ENCODE measurements around the gene ABHD15.

The ABHD15 gene

DNA sequence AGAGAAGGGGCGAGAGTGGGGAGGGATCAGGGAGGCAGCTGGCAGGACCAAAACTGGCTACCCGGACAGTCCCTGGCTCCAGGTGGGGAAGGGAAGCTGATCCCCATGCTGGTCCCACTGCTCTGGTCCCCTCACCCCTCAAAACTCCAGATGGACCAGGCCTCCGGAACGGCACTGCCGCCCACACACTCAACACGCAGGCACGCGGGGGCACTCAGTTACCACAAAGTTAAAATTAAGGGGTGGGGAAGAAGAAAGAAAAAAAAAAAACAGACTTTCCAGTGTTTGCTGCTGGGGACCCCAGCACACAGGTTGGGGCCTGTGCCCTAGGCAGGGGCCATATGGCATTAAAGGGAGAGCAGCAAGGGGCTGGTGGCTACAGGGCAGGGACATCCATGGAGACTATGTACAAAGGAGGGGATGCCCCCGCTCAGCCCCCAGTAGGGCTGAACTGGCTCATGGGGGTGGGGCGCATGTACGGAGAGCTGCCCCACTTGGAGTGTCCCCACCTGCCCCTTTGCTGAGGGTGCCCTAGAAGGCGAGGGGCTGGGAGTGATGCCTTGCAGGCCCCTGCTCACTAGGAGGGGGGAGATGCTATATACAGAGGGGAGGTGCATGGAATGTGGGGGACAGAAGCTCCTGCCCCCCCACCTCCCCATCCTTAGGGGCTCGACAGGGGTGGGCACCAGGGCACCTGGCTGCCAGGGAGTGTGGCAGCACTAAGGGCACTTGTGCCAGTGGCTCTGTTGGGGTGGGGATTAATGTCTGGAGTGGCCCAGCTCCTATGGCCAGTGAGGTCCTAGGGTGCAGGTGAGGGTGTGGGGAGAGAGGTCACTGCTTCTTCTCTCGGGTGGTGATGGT is 7.3 kb upstream of the ABHD15 start:
- no peak overlapping the region for H4K8ac ChIP-seq (ENCODE audit: low read length)
- 96% methylated on average over 13 of the region's 14 CpGs for WGBS
- no peak overlapping the region for H3K9ac ChIP-seq (ENCODE audit: low read length)
- H3K23ac ChIP-seq (ENCODE audit: low read length in 2 of 2): no peak overlapping the region
- no peak overlapping the region for H2AK5ac ChIP-seq (ENCODE audit: low read length, severe bottlenecking)
- no peak overlapping the region for H3K14ac ChIP-seq (ENCODE audit: low read length in 2 of 2)
- H3K9me3 ChIP-seq (ENCODE audit: control insufficient read depth, low read length): no peaks in the 10 kb centered on the region
- H3K18ac ChIP-seq (ENCODE audit: low read depth in 1 of 2, low read length in 2 of 2): no peak overlapping the region
- no peak overlapping the region for H2BK5ac ChIP-seq (ENCODE audit: low read depth, low read length, poor library complexity, severe bottlenecking)
- H3K79me1 ChIP-seq (replicated peaks; ENCODE audit: low read length, poor library complexity, severe bottlenecking): peaks cover 30% of the 10 kb centered on the region
- no peak overlapping the region for H3K4me3 ChIP-seq (ENCODE audit: insufficient read depth in 1 of 2, low read depth in 1 of 2, low read length in 2 of 2)
- H3K4me2 ChIP-seq (ENCODE audit: low read length, poor library complexity, severe bottlenecking): no peak overlapping the region
- no peak overlapping the region for H2BK15ac ChIP-seq (ENCODE audit: low read depth, poor library complexity, severe bottlenecking)
- no peak overlapping the region for H2BK120ac ChIP-seq (ENCODE audit: low read depth, low read length)
- no peak for DNase-seq
- no peak overlapping the region for H2AFZ ChIP-seq (ENCODE audit: low read depth, low read length)
- no peak overlapping the region for H4K91ac ChIP-seq (ENCODE audit: low read length)
- H3K4ac ChIP-seq (ENCODE audit: low read depth in 1 of 2, low read length in 2 of 2): no peak overlapping the region
- no peak overlapping the region for H3K27ac ChIP-seq (ENCODE audit: low read length, poor library complexity, severe bottlenecking)
- H3K4me1 ChIP-seq (ENCODE audit: control insufficient read depth, insufficient read depth, low read depth, low read length): peaks cover 26% of the 10 kb centered on the region
- H3K36me3 ChIP-seq (ENCODE audit: control insufficient read depth in 1 of 2, insufficient read depth in 2 of 2, low read depth in 1 of 2, low read length in 2 of 2): peaks cover 79 to 80% of the 10 kb centered on the region in 2 experiments
- H2BK12ac ChIP-seq (ENCODE audit: low read length in 2 of 2): no peak overlapping the region
- no peaks in the 10 kb centered on the region for H3K27me3 ChIP-seq (ENCODE audit: control insufficient read depth in 1 of 2, insufficient read depth in 1 of 2, low read length in 2 of 2)

DNA sequence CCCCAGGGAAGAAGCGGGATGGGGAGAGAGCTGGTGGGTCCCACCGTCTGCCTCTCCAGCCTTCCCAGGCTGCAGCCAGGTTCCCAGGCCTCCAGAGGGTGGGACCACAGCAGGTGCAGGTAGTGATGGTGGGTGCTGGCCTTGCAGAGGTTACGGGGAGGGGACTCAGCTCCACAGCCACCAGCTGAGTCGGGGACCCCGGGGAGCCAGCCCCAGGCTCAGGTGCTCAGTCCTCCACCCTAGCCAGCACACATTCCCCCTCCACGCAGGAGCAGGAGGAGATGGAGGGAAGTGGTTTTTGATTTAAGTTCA is 6.7 kb upstream of the ABHD15 start:
- no peak overlapping the region for H2BK120ac ChIP-seq (ENCODE audit: low read depth, low read length)
- H3K27ac ChIP-seq (ENCODE audit: low read length, poor library complexity, severe bottlenecking): no peak overlapping the region
- no peaks in the 10 kb centered on the region for H3K27me3 ChIP-seq (ENCODE audit: control insufficient read depth in 1 of 2, insufficient read depth in 1 of 2, low read length in 2 of 2)
- no peak overlapping the region for H4K91ac ChIP-seq (ENCODE audit: low read length)
- no peaks in the 10 kb centered on the region for H3K9me3 ChIP-seq (ENCODE audit: control insufficient read depth, low read length)
- H2AFZ ChIP-seq (ENCODE audit: low read depth, low read length): no peak overlapping the region
- H3K14ac ChIP-seq (ENCODE audit: low read length in 2 of 2): peak overlapping the region in 1 of 2 experiments; percentile 20
- WGBS: 92% methylated on average over 5 of the region's 6 CpGs
- DNase-seq: no peak
- H4K8ac ChIP-seq (ENCODE audit: low read length): no peak overlapping the region
- no peak overlapping the region for H3K23ac ChIP-seq (ENCODE audit: low read length in 2 of 2)
- H3K4me2 ChIP-seq (ENCODE audit: low read length, poor library complexity, severe bottlenecking): no peak overlapping the region
- H3K18ac ChIP-seq (ENCODE audit: low read depth in 1 of 2, low read length in 2 of 2): no peak overlapping the region
- H2AK5ac ChIP-seq (ENCODE audit: low read length, severe bottlenecking): no peak overlapping the region
- H3K4ac ChIP-seq (ENCODE audit: low read depth in 1 of 2, low read length in 2 of 2): peak overlapping the region in 1 of 2 experiments; percentile 26
- no peak overlapping the region for H3K9ac ChIP-seq (ENCODE audit: low read length)
- H3K79me1 ChIP-seq (replicated peaks; ENCODE audit: low read length, poor library complexity, severe bottlenecking): peaks cover 26% of the 10 kb centered on the region
- peaks cover 73 to 74% of the 10 kb centered on the region in 2 experiments for H3K36me3 ChIP-seq (ENCODE audit: control insufficient read depth in 1 of 2, insufficient read depth in 2 of 2, low read depth in 1 of 2, low read length in 2 of 2)
- H3K4me1 ChIP-seq (ENCODE audit: control insufficient read depth, insufficient read depth, low read depth, low read length): peaks cover 28% of the 10 kb centered on the region
- no peak overlapping the region for H2BK5ac ChIP-seq (ENCODE audit: low read depth, low read length, poor library complexity, severe bottlenecking)
- peak overlapping the region in 1 of 2 experiments; percentile 31 for H2BK12ac ChIP-seq (ENCODE audit: low read length in 2 of 2)
- H2BK15ac ChIP-seq (ENCODE audit: low read depth, poor library complexity, severe bottlenecking): no peak overlapping the region
- H3K4me3 ChIP-seq (ENCODE audit: insufficient read depth in 1 of 2, low read depth in 1 of 2, low read length in 2 of 2): no peak overlapping the region

DNA sequence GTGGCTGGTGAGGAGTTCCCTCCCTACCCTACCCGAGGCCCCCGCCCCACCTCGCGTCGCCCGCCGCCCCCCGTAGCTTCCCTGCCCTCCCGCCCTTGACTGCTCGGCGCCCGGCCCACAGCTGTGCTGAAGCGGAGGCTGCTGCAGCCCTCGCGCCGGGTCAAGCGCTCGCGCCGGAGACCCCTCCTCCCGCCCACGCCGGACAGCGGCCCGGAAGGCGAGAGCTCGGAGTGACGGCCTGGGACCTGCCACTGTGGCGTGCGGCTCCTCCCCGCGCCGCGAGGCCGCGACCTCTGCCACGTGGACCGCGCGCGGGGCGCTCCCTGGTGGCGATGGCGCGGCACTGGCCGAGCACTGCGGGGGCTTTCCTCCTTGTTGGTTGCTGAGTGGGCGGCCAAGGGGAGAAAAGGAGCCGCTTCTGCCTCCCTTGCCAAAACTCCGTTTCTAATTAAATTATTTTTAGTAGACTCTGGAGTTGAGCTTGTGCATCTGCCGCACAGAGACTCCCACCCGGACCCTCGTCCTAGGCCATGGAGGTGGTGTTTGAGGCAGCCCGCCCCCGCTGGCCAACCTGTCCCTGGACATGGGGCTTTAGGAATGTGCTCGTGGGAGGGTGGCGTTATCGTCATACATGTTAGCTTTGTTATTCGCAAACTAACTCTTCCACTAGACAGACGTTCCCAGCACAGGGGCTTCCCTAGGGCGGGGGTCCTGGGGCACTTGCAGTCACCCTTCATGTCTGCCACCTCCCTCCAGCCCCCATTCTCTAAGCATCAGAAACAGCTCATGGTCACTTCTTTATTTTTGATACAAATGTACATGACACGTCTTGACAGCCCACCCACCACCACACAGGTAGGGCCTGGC is 6.1 kb upstream of the ABHD15 start:
- peak overlapping the region in 1 of 2 experiments; percentile 23 for H3K4me3 ChIP-seq (ENCODE audit: insufficient read depth in 1 of 2, low read depth in 1 of 2, low read length in 2 of 2)
- H3K18ac ChIP-seq (ENCODE audit: low read depth in 1 of 2, low read length in 2 of 2): peak overlapping the region; percentile 71 to 81
- H2BK5ac ChIP-seq (ENCODE audit: low read depth, low read length, poor library complexity, severe bottlenecking): no peak overlapping the region
- H4K91ac ChIP-seq (ENCODE audit: low read length): peak overlapping the region; percentile 5
- no peak overlapping the region for H2BK15ac ChIP-seq (ENCODE audit: low read depth, poor library complexity, severe bottlenecking)
- H3K79me1 ChIP-seq (replicated peaks; ENCODE audit: low read length, poor library complexity, severe bottlenecking): peaks cover 20% of the 10 kb centered on the region
- H3K9ac ChIP-seq (ENCODE audit: low read length): peak overlapping the region; percentile 36
- H2AK5ac ChIP-seq (ENCODE audit: low read length, severe bottlenecking): peak overlapping the region; percentile 42
- peak overlapping the region in 1 of 2 experiments; percentile 31 for H2BK12ac ChIP-seq (ENCODE audit: low read length in 2 of 2)
- peak overlapping the region in 1 of 2 experiments; percentile 26 for H3K4ac ChIP-seq (ENCODE audit: low read depth in 1 of 2, low read length in 2 of 2)
- WGBS: 21% methylated on average over 57 of the region's 62 CpGs
- DNase-seq: peak; percentile 74
- no peak overlapping the region for H2AFZ ChIP-seq (ENCODE audit: low read depth, low read length)
- H3K27me3 ChIP-seq (ENCODE audit: control insufficient read depth in 1 of 2, insufficient read depth in 1 of 2, low read length in 2 of 2): no peaks in the 10 kb centered on the region
- peak overlapping the region; percentile 87 for H4K8ac ChIP-seq (ENCODE audit: low read length)
- no peaks in the 10 kb centered on the region for H3K9me3 ChIP-seq (ENCODE audit: control insufficient read depth, low read length)
- no peak overlapping the region for H3K23ac ChIP-seq (ENCODE audit: low read length in 2 of 2)
- no peak overlapping the region for H3K14ac ChIP-seq (ENCODE audit: low read length in 2 of 2)
- H2BK120ac ChIP-seq (ENCODE audit: low read depth, low read length): peak overlapping the region; percentile 19
- H3K27ac ChIP-seq (ENCODE audit: low read length, poor library complexity, severe bottlenecking): no peak overlapping the region
- peaks cover 67 to 68% of the 10 kb centered on the region in 2 experiments for H3K36me3 ChIP-seq (ENCODE audit: control insufficient read depth in 1 of 2, insufficient read depth in 2 of 2, low read depth in 1 of 2, low read length in 2 of 2)
- peaks cover 26% of the 10 kb centered on the region for H3K4me1 ChIP-seq (ENCODE audit: control insufficient read depth, insufficient read depth, low read depth, low read length)
- peak overlapping the region; percentile 57 for H3K4me2 ChIP-seq (ENCODE audit: low read length, poor library complexity, severe bottlenecking)
